GM12878 (cell line): Measurements from ENCODE around the gene SCN5A. TPM values are rescaled to one million over a fixed set of nuclear protein-coding genes. Genes with fewer than 3 reads are reported as not detected.

ENCODE experiments used
- ATAC-seq: fragments of 200-7000 bp; cut with Tn5 transposase; 3 replicates; pipeline ENCODE4 v1.9.1; 2020; ENCODE audit warnings: mild to moderate bottlenecking, moderate library complexity
- BruUV-seq: library from RNA; stranded (reverse); fragments of 400-500 nt; replicated peaks from 2 replicates; lab custom pipeline; 2021; lab: Mats Ljungman, UMichigan
- CTCF ChIA-PET: fragments of 300-600 bp; sonication (Branson Sonifier 250); formaldehyde crosslinking; extraction: SDS; loops from one replicate; lab custom pipeline; 2021; ENCODE audit warnings: inconsistent platforms; lab: Yijun Ruan, JAX
- POLR2A ChIA-PET: fragments of 350-600 bp; formaldehyde crosslinking; extraction: SDS; loops from one replicate; lab custom pipeline; 2021; ENCODE audit warnings: inconsistent platforms; lab: Charles Lee
- RAD21 ChIA-PET: fragments of 300-600 bp; sonication (Branson Sonifier 250); formaldehyde crosslinking; loops from one replicate; lab custom pipeline; 2023; ENCODE audit warnings: antibody characterized with exemption; ENCODE audit not compliant: unreplicated experiment; lab: Charles Lee
- SMC1A ChIA-PET: fragments of 300-600 bp; sonication (Branson Sonifier 250); formaldehyde crosslinking; loops from one replicate; lab custom pipeline; 2023; ENCODE audit not compliant: unreplicated experiment, uncharacterized antibody; lab: Charles Lee
- DNase-seq: peaks from one replicate; pipeline ENCODE4 v3.0.0-alpha.2; 2011; ENCODE audit warnings: low read depth, low spot score
- FAIRE-seq: peaks from 3 replicates; lab custom pipeline; 2011; peaks lifted over from hg19 to GRCh38; lab: Jason Lieb, UNC
- H2AFZ ChIP-seq: 2 replicates; pipeline ENCODE4 v1.6.0; 2011; ENCODE audit warnings: low read depth, low read length, control low read depth; ENCODE audit not compliant: control insufficient read depth
- H3K27ac ChIP-seq: 2 replicates; pipeline ENCODE4 v1.5.1; 2011; ENCODE audit warnings: control low read depth; ENCODE audit not compliant: control insufficient read depth, insufficient read depth
- H3K27me3 ChIP-seq, 2 experiments: replicated peaks in 1 of 2; 2 replicates each; pipeline versions ENCODE4 v1.6.0 to v1.6.1; 2011; ENCODE audit warnings: low read length in 1 of 2; ENCODE audit not compliant: control insufficient read depth in 2 of 2, insufficient read depth in 2 of 2
- H3K36me3 ChIP-seq, 2 experiments: 2 replicates each; pipeline ENCODE4 v1.5.1; 2011; ENCODE audit warnings: low read length in 1 of 2; ENCODE audit not compliant: control insufficient read depth in 2 of 2, insufficient read depth in 2 of 2
- H3K4me1 ChIP-seq: 2 replicates; pipeline ENCODE4 v1.6.1; 2011; ENCODE audit warnings: mild to moderate bottlenecking, low read length, moderate library complexity, mixed read lengths; ENCODE audit not compliant: control insufficient read depth, insufficient read depth
- H3K4me2 ChIP-seq: 2 replicates; pipeline ENCODE4 v1.6.0; 2011; ENCODE audit warnings: control low read depth; ENCODE audit not compliant: control insufficient read depth, insufficient read depth
- H3K4me3 ChIP-seq: fragments of 200-600 bp; sonication (generic); 2 replicates; pipeline ENCODE4 v1.5.1; 2016
- H3K79me2 ChIP-seq: 2 replicates; pipeline ENCODE4 v1.6.0; 2011; ENCODE audit warnings: low read length; ENCODE audit not compliant: control insufficient read depth, insufficient read depth
- H3K9ac ChIP-seq: 2 replicates; pipeline ENCODE4 v1.8.0; 2011; ENCODE audit warnings: low read length, control low read depth, mixed read lengths; ENCODE audit not compliant: control insufficient read depth, insufficient read depth
- H3K9me3 ChIP-seq: replicated peaks from 3 replicates; pipeline ENCODE4 v1.5.1; 2011; ENCODE audit warnings: mild to moderate bottlenecking, low read length; ENCODE audit not compliant: control insufficient read depth, insufficient read depth
- H4K20me1 ChIP-seq: 2 replicates; pipeline ENCODE4 v1.6.0; 2011; ENCODE audit not compliant: control insufficient read depth, insufficient read depth
- ELK1 ChIP-seq: IDR thresholded peaks from 2 replicates; pipeline ENCODE4 v1.6.1; 2012; ENCODE audit warnings: low read depth, low read length, improper control_type of control experiment
- EP300 ChIP-seq, 2 experiments: fragments of 150-350 bp in 1 of 2; IDR thresholded peaks; 2 replicates each; pipeline ENCODE4 v1.6.1; 2011 to 2012; ENCODE audit warnings: low read depth in 2 of 2, low read length in 2 of 2, borderline replicate concordance in 1 of 2, improper control_type of control experiment in 1 of 2, inconsistent platforms in 1 of 2; ENCODE audit not compliant: control insufficient read depth in 1 of 2
- FOS ChIP-seq: IDR thresholded peaks from 3 replicates; pipeline ENCODE4 v1.6.1; 2011; ENCODE audit warnings: borderline replicate concordance; ENCODE audit not compliant: insufficient read length; ENCODE audit errors: extremely low read depth
- HSF1 ChIP-seq: fragments of 150-350 bp; IDR thresholded peaks from 2 replicates; pipeline ENCODE4 v1.6.1; 2014; ENCODE audit warnings: mild to moderate bottlenecking, low read depth, low read length
- JUNB ChIP-seq: IDR thresholded peaks from 2 replicates; pipeline ENCODE4 v1.6.1; 2016; ENCODE audit warnings: antibody characterized with exemption, mild to moderate bottlenecking
- LARP7 ChIP-seq: fragments of 450-650 bp; IDR thresholded peaks from 2 replicates; pipeline ENCODE4 v1.6.1; 2017; ENCODE audit warnings: mild to moderate bottlenecking
- MTA3 ChIP-seq: IDR thresholded peaks from 2 replicates; pipeline ENCODE4 v1.6.1; 2012; ENCODE audit warnings: low read length, inconsistent platforms, borderline replicate concordance
- NBN ChIP-seq: fragments of 450-650 bp; IDR thresholded peaks from 2 replicates; pipeline ENCODE4 v1.6.1; 2016
- NFYB ChIP-seq: IDR thresholded peaks from 2 replicates; pipeline ENCODE4 v1.6.1; 2011; ENCODE audit warnings: low read depth, mild to moderate bottlenecking, low read length, improper control_type of control experiment, moderate library complexity; ENCODE audit not compliant: insufficient read depth
- RAD21 ChIP-seq: IDR thresholded peaks from 2 replicates; pipeline ENCODE4 v1.6.1; 2011; ENCODE audit warnings: mild to moderate bottlenecking, low read depth, low read length, moderate library complexity; ENCODE audit not compliant: insufficient read depth
- RFX5 ChIP-seq: IDR thresholded peaks from 2 replicates; pipeline ENCODE4 v1.6.1; 2011; ENCODE audit warnings: low read depth, low read length, improper control_type of control experiment
- SMC3 ChIP-seq: IDR thresholded peaks from 2 replicates; pipeline ENCODE4 v1.6.1; 2011; ENCODE audit warnings: low read length, improper control_type of control experiment, borderline replicate concordance
- ZNF24 ChIP-seq: fragments of 450-650 bp; IDR thresholded peaks from 2 replicates; pipeline ENCODE4 v1.6.1; 2017; ENCODE audit warnings: antibody characterized with exemption, mild to moderate bottlenecking
- WGBS: methylation state at CpG from one replicate; pipeline ENCODE4 v1.1.6; 2016; ENCODE audit warnings: low lambda C conversion rate; ENCODE audit not compliant: insufficient replicate concordance, insufficient coverage; ENCODE audit errors: missing lambda C conversion rate; 5-methylcytosine and 5-hydroxymethylcytosine counted together
- in situ Hi-C: fragments of 300-500 bp; cut with MboI; formaldehyde crosslinking; loops from 9 replicates; pipeline ENCODE4 v1.14.3; 2018; ENCODE audit warnings: mixed read lengths
- intact Hi-C: fragments of 100-400 bp; cut with micrococcal nuclease; formaldehyde crosslinking; loops from one replicate; pipeline ENCODE4 v1.14.2; 2022; ENCODE audit not compliant: unreplicated experiment
- polyA plus RNA-seq, 11 experiments: library from polyadenylated mRNA; depleted of rRNA in 4 of 11; unstranded in 6 of 11; stranded (reverse) in 5 of 11; fragments of >200 nt; fragmentation: Nextera tagmentation in 4 of 11; fragmentation: Illumina TruSeq in 1 of 11; extraction: Ambion mirVana in 4 of 11; extraction: Trizol in 1 of 11; gene quantifications; 1 replicate in 1 of 11; 2 replicates in 10 of 11; pipeline versions ENCODE4 v1.2.1 to v1.2.3, GENCODE V29; 2011 to 2016; ENCODE audit warnings: inconsistent platforms in 2 of 11, missing spikeins in 2 of 11, low read depth in 1 of 11
- total RNA-seq, 4 experiments: library from RNA; depleted of rRNA in 3 of 4; stranded (reverse); fragments of >200 nt in 3 of 4; fragmentation: Illumina TruSeq in 1 of 4; extraction: Trizol in 1 of 4; gene quantifications; 2 replicates each; pipeline versions ENCODE4 v1.2.1 to v1.2.3, GENCODE V29; 2013 to 2021
- TF ChIP-seq, protein P1 (sequence below): fragments of 450-650 bp; IDR thresholded peaks from 2 replicates; pipeline ENCODE4 v1.6.1; 2018; ENCODE audit warnings: borderline replicate concordance, mild to moderate bottlenecking; ENCODE audit not compliant: partially characterized antibody
- TF ChIP-seq, protein P2 (sequence below): IDR thresholded peaks from 2 replicates; pipeline ENCODE4 v1.6.1; 2012; ENCODE audit warnings: low read depth, low read length, improper control_type of control experiment

Gene SCN5A
- total and polyA plus RNA-seq, 10 of the 15 experiments (the other 5 are each of a cell fraction or from before 2014, with no cell fraction given), result not detected

DNA sequence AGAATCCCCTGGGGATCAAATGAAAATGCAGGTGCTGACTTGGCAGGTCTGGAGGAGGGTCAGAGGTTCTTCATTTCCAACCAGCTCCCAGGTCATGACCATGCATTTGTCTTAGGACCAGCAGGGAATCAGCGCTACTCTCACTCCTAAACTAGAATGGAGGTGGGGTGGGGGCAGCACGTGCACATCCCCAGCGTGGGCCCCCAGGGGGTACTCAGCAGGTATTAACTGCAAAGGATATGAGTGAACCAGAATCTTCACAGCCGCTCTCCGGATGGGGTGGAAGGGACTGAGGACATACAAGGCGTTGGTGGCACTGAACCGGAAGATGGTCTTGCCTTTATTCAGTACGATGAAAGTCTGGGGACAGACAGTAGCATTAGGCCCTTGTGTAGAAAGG, 19.4 kb downstream of the SCN5A start:
- SMC1A ChIA-PET, result no interaction called here
- Histone ChIP-seq H3K4me2 (no peak overlapping the region), H4K20me1 (no peaks in the 10 kb centered on the region), H3K4me1 (no peaks in the 10 kb centered on the region), H3K79me2 (no peaks in the 10 kb centered on the region), H3K36me3 (no peaks in the 10 kb centered on the region), H3K27me3 (no peaks in the 10 kb centered on the region; a peak in 2 of 4 replicates), H3K27ac (no peak overlapping the region), H3K9ac (no peak overlapping the region), H2AFZ (no peak overlapping the region), H3K9me3 (no peaks in the 10 kb centered on the region), H3K4me3 (no peak overlapping the region)
- POLR2A ChIA-PET, result no interaction called here
- ATAC-seq, result no peak
- in situ Hi-C loops (no loop called here), intact Hi-C loops (no loop called here)
- RAD21 ChIA-PET, result no interaction called here
- FAIRE-seq, result no peak
- no peak for DNase-seq
- CTCF ChIA-PET, result interaction anchor here (0.7 to 2.6 kb wide), 4 partner anchors 17 to 401 kb away, joined by 3 to 9 read pairs (median 4); no protein-coding TSS in a partner anchor
- BruUV-seq, result no TSS peak
- WGBS, result 32% methylated on average over 8 of the region's 8 CpGs
- TF ChIP-seq LARP7 (no peak), JUNB (no peak), ELK1 (no peak), MTA3 (no peak), NBN (no peak), RAD21 (no peak), SMC3 (no peak), HSF1 (no peak), EP300 (IDR thresholded peaks at IDR 0.05; ENCODE audit: borderline replicate concordance in 1 of 2, control insufficient read depth in 1 of 2, low read depth in 2 of 2, low read length in 2 of 2) (no peak), ZNF24 (no peak), RFX5 (no peak), NFYB (no peak), FOS (no peak)
- TF ChIP-seq, protein P1, sequence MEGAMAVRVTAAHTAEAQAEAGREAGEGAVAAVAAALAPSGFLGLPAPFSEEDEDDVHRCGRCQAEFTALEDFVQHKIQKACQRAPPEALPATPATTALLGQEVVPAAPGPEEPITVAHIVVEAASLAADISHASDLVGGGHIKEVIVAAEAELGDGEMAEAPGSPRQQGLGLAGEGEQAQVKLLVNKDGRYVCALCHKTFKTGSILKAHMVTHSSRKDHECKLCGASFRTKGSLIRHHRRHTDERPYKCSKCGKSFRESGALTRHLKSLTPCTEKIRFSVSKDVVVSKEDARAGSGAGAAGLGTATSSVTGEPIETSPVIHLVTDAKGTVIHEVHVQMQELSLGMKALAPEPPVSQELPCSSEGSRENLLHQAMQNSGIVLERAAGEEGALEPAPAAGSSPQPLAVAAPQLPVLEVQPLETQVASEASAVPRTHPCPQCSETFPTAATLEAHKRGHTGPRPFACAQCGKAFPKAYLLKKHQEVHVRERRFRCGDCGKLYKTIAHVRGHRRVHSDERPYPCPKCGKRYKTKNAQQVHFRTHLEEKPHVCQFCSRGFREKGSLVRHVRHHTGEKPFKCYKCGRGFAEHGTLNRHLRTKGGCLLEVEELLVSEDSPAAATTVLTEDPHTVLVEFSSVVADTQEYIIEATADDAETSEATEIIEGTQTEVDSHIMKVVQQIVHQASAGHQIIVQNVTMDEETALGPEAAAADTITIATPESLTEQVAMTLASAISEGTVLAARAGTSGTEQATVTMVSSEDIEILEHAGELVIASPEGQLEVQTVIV, result no peak
- TF ChIP-seq, protein P2, sequence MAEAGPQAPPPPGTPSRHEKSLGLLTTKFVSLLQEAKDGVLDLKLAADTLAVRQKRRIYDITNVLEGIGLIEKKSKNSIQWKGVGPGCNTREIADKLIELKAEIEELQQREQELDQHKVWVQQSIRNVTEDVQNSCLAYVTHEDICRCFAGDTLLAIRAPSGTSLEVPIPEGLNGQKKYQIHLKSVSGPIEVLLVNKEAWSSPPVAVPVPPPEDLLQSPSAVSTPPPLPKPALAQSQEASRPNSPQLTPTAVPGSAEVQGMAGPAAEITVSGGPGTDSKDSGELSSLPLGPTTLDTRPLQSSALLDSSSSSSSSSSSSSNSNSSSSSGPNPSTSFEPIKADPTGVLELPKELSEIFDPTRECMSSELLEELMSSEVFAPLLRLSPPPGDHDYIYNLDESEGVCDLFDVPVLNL, result no peak
